RKO (cell line): Measurements from ENCODE around the gene LIN28B.
A peak's percentile ranks its signal among the peaks of the same experiment; 100 is the strongest.

Source experiments
- DNase-seq: peaks from one replicate; pipeline ENCODE4 v3.0.0-alpha.2; 2016; ENCODE audit warnings: low spot score

Gene LIN28B

GRCh38 chr6:105111871-105112270 lies 155.0 kb downstream of the LIN28B start:
- DNase-seq: no peak

GRCh38 chr6:105112577-105112976 lies 155.7 kb downstream of the LIN28B start:
- DNase-seq: peak; percentile 12

DNA sequence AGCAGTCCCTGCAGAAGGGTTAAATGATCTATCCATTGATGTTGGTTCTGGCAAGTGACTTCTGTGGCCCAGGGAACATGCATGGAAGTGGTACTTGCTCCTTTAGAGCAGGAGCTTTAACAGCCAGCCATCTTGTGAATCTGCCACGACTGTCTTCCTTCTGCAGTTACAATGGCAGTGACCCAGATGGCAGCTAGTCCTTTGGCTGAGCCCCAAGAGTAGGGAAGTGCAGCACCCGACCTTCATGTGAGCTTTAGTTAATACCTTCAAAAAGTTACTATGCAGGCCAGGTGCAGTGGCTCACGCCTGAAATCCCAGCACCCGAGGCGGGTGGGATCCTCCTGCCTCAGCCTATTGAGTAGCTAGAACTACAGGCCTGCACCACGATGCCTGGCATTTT lies 156.5 kb downstream of the LIN28B start:
- no peak for DNase-seq

DNA sequence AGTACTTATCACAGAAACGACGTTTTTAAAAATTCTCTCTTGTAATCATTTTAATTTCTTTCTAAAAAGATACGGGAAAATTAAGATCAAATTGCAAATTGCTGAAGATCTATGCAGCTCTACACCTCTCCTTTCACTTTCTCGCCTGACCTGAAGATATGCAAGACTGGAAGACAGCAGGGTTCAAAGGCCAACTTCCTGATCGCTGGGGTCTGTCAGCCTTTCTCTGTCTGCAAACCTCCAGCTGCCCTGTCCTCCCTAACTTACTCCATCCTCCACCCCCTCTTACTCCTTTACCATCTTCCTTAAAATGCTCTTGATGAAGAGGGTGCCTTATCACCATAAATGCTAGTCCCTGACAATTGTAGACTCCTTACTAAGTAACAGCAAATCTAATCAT lies 159.2 kb downstream of the LIN28B start:
- no peak for DNase-seq

DNA sequence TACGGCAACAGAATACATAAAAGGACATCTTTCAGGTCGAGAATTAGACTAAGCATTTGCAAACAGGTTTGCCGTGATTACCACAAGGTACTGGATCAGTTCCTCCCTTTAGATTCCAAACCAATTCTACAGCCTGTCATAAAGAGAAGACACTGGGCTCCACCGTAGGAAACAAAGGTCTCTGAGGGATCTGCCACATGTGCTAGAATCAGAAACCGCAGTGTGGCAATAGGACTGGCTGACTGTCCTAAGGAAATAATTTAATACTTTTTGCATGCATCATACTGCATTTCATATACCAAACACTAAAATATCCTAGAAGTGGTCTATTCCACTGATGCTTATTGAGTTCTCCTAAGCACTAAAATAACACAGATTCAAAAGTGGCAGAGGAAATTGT lies 163.7 kb downstream of the LIN28B start:
- DNase-seq: no peak

- no peak for DNase-seq
These were observed 165.1 kb downstream of the LIN28B start for GRCh38 chr6:105121981-105122380.

DNA sequence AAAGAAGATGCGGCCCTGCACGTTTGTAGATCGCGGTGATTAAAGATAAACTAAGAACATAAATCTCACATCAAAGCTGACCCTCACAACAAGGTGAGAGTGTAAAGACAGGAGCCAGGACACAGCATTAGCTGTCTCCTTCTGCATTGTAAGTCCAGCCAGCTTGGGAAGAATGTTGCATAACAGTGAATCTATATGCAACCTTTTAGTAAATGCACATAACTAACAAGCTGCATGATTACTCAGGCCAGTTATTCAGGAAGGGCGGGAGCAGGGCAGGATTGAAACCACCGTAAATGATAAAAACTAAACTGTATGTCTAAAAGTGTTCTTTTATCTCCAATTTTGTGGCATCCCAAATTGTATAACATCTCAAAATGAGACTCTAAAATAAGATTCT lies 165.8 kb downstream of the LIN28B start:
- DNase-seq: no peak
